DMS 273 (cell line): ENCODE data around the gene ESR1.

Source experiments
- DNase-seq: peaks from one replicate; lab custom pipeline; 2025; ENCODE audit not compliant: unreplicated experiment; lab: John Stamatoyannopoulos, UW

The ESR1 gene

DNA sequence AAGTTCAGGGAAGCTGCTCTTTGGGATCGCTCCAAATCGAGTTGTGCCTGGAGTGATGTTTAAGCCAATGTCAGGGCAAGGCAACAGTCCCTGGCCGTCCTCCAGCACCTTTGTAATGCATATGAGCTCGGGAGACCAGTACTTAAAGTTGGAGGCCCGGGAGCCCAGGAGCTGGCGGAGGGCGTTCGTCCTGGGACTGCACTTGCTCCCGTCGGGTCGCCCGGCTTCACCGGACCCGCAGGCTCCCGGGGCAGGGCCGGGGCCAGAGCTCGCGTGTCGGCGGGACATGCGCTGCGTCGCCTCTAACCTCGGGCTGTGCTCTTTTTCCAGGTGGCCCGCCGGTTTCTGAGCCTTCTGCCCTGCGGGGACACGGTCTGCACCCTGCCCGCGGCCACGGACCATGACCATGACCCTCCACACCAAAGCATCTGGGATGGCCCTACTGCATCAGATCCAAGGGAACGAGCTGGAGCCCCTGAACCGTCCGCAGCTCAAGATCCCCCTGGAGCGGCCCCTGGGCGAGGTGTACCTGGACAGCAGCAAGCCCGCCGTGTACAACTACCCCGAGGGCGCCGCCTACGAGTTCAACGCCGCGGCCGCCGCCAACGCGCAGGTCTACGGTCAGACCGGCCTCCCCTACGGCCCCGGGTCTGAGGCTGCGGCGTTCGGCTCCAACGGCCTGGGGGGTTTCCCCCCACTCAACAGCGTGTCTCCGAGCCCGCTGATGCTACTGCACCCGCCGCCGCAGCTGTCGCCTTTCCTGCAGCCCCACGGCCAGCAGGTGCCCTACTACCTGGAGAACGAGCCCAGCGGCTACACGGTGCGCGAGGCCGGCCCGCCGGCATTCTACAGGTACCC lies at the start of gene ESR1:
Gene ESR1, plus strand, starts transcription at position 170 of the 858 bp plus-strand sequence. Its CDS starts 231 bp downstream, at position 401.
- DNase-seq, result peak; percentile 6

- DNase-seq, result no peak
Measured at GRCh38 chr6:151760486-151760885, 47.0 kb upstream of the ESR1 start.

- no peak for DNase-seq
Measured at GRCh38 chr6:151761851-151762250, 45.6 kb upstream of the ESR1 start.

DNA sequence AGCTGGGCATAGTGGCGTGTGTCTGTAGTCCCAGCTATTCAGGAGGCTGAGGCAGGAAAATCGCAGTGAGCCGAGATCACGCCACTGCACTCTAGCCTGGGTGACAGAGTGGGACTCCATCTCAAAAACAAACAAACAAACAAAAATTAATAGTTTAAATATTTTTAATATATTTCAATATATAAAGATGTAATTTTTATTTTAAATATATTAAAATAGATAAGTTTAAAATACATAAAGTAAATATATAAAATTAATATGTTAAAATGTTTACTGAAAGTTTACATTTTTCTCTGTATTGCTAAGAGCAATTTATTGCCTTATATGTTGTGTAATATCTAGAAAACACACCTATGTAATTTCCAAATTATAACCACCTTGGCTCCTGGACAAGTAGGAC lies 44.7 kb upstream of the ESR1 start:
- DNase-seq, result no peak

- DNase-seq, result peak; percentile 11
Measured at GRCh38 chr6:151763303-151763702, 44.2 kb upstream of the ESR1 start.

GRCh38 chr6:151763938-151764680 lies 43.4 kb upstream of the ESR1 start:
- peak; percentile 57 for DNase-seq

GRCh38 chr6:151765444-151765886 lies 42.0 kb upstream of the ESR1 start:
- DNase-seq, result peak; percentile 78

DNA sequence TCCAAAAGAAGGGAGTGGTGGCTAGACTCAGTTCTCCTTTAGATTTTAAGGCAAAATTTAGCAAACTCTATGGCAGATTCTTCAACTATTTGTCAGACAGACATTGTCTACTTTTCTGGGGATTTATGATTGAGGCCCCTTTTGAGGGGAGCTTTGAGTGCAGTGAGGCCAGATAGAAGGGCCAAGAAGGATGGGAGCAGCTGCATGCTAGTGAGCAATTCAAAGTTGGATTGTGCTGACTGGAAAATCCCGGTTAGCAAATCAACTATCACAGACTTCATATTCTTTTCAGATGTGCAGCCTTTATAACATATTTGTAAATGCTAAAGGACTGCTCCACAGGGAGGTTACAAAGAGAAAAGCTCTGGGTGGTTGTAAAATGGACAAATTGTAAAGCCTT lies 35.0 kb upstream of the ESR1 start:
- DNase-seq, result no peak

GRCh38 chr6:151773382-151773781 lies 34.1 kb upstream of the ESR1 start:
- DNase-seq, result no peak

DNA sequence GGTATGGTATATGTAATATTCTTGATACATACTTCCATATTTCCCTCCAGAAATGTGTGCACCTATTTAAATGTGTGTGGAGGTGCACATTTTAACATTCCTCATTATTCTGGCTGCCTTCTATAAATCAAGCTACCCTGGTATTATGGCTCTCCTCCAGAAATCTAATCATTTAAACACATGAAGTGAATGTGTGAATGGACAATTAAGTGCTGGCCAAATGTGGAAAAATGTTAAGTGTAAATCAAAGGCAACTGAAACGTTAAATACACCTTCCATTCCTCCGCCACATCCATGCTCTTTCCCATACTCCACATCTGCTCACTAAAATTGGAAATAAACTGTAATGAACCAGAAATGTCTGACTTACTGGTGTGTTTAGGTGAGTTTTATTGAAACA lies 24.9 kb upstream of the ESR1 start:
- DNase-seq, result no peak

DNA sequence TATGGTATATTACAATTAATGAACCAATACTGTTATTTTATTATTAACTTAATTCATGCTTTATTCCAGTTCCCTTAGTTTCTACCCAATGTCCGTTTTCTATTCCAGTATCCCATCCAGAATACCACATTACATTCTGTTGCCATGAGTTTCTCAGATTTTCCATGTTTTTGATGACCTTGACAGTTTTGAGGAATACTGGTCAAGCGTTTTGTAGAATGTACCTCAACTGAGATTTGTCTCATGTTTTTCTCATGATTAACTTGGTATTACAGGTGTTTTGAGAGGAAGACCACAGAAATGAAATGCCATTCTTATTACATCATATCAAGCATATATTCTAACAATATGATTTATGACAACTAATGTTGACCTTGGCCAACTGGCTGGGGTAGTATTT lies 23.8 kb upstream of the ESR1 start:
- no peak for DNase-seq

- no peak for DNase-seq
Measured at GRCh38 chr6:151784441-151785214, 22.9 kb upstream of the ESR1 start.

GRCh38 chr6:151796842-151797530 lies 10.5 kb upstream of the ESR1 start:
- DNase-seq, result no peak

DNA sequence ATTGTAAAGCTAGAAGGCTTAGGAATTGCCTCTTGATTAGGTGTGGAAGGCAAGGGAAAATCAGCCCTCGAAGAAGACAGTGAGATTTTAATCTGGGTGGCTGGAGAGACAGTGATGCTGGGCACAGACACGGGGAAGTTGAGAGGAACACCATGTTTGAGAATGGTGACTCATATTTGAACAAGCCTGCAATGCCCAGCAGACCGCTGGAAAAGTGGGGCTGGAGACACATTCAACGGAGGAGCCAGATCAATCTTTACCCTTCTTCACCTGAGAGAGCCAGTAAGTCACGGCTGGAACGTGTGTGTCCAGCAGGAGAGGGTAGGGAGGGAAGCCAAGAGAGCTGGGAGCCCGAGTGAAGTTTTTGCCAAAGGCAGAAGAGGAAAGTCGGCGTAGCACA lies 3.7 kb upstream of the ESR1 start:
- no peak for DNase-seq

DNA sequence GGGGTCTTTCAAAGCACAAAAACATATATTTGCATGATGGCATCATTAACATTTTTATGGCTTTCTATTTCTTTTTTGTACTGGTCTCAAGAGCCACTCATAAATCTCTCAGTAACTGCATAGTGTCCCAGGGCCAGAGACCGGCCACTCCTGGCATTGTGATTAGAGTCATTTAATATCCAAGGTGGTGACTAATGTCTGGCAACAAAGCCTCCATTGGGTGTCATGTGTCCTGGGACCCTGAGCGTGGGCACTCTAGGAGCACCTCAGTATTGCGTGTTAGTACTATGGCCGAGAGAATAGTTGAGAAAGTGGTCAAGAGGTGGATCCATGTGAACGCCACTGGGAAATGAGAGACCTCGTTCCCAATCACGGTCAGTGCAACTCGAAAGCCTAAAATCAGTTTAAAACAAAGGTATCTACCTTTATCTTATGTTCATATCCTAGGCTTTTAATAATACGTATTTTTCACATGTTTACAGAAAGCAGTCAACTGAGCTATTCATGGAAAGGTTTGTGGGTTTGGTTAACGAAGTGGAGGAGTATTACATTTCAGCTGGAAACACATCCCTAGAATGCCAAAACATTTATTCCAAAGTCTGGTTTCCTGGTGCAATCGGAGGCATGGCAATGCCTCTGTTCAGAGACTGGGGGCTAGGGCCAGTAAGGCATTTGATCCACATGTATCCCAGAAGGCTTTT lies 2.7 kb upstream of the ESR1 start:
- no peak for DNase-seq

GRCh38 chr6:151805286-151805840 lies 2.1 kb upstream of the ESR1 start:
- no peak for DNase-seq

GRCh38 chr6:151806757-151807512 lies 547 bp upstream of the ESR1 start:
- no peak for DNase-seq

- peak; percentile 7 for DNase-seq
Measured at GRCh38 chr6:151808371-151809241, 1.1 kb downstream of the ESR1 start.
